Lower lobe of right lung (tissue), 2 donors: ENCODE results near the gene METTL24. TPM values are rescaled to one million over a fixed set of nuclear protein-coding genes. Genes with fewer than 3 reads are reported as not detected.

Experiments used
- ATAC-seq, 2 donors: fragments of 200-7000 bp; cut with Tn5 transposase; one replicate each; pipeline ENCODE4 v1.9.1; 2020 to 2022; ENCODE audit warnings: mild to moderate bottlenecking in 2 of 2, moderate library complexity in 2 of 2
- DNase-seq: peaks from one replicate; pipeline ENCODE4 v3.0.0-alpha.2; 2020
- H3K27ac ChIP-seq: fragments of 200-600 bp; one replicate; pipeline ENCODE4 v1.8.0; 2022
- H3K27me3 ChIP-seq: fragments of 200-600 bp; one replicate; pipeline ENCODE4 v1.8.0; 2022; ENCODE audit warnings: low read depth
- H3K36me3 ChIP-seq: fragments of 200-600 bp; one replicate; pipeline ENCODE4 v1.8.0; 2022; ENCODE audit warnings: mild to moderate bottlenecking
- H3K4me1 ChIP-seq: fragments of 200-600 bp; one replicate; pipeline ENCODE4 v1.8.0; 2022
- H3K4me3 ChIP-seq: fragments of 200-600 bp; one replicate; pipeline ENCODE4 v1.8.0; 2022; ENCODE audit warnings: mild to moderate bottlenecking
- H3K9me3 ChIP-seq: fragments of 200-600 bp; one replicate; pipeline ENCODE4 v1.8.0; 2022
- CTCF ChIP-seq: fragments of 200-600 bp; IDR thresholded peaks from one replicate; pipeline ENCODE4 v1.8.0; 2022; ENCODE audit warnings: antibody characterized with exemption, mild to moderate bottlenecking
- intact Hi-C: fragments of 100-400 bp; cut with DNase I; formaldehyde crosslinking; loops from one replicate; pipeline ENCODE4 v1.11.0; 2022
- total RNA-seq: library from RNA; stranded (reverse); fragmentation: NEBNext Ultra II Directional; extraction: Animal tissue kit (Norgen Biotek cat#: 25700); gene quantifications from one replicate; pipeline ENCODE4 v1.2.1, GENCODE V29; 2021
- donor health status: DM: no; HTN: yes; CAD: no; lungs with severe emphysema.

The METTL24 gene
- total RNA-seq, 1 donor from 2014 or later, result 2.8 TPM

GRCh38 chr6:110211753-110212152, 146.4 kb downstream of the METTL24 start:
- Histone ChIP-seq H3K4me1 (no peaks in the 10 kb centered on the region), H3K27ac (no peak overlapping the region), H3K36me3 (peaks cover 91% of the 10 kb centered on the region), H3K4me3 (no peak overlapping the region), H3K9me3 (no peaks in the 10 kb centered on the region), H3K27me3 (no peaks in the 10 kb centered on the region)
- intact Hi-C loops, result no loop called here
- ATAC-seq (no peak), DNase-seq (no peak)
- TF ChIP-seq CTCF, result no peak

GRCh38 chr6:110207652-110208051, 150.5 kb downstream of the METTL24 start:
- TF ChIP-seq CTCF, result no peak
- ATAC-seq (no peak), DNase-seq (no peak)
- no peak overlapping the region for H3K4me3 ChIP-seq
- H3K36me3 ChIP-seq, result peaks cover 50% of the 10 kb centered on the region
- no peaks in the 10 kb centered on the region for H3K9me3 ChIP-seq
- no peak overlapping the region for H3K27ac ChIP-seq
- intact Hi-C loops, result no loop called here
- H3K27me3 ChIP-seq, result no peaks in the 10 kb centered on the region
- H3K4me1 ChIP-seq, result no peaks in the 10 kb centered on the region

- ATAC-seq, result no peak
- H3K9me3 ChIP-seq, result no peaks in the 10 kb centered on the region
- no peak for DNase-seq
- no peak overlapping the region for H3K4me3 ChIP-seq
- H3K36me3 ChIP-seq, result peaks cover 6% of the 10 kb centered on the region
- no peaks in the 10 kb centered on the region for H3K4me1 ChIP-seq
- no peak overlapping the region for H3K27ac ChIP-seq
- no peak for TF ChIP-seq CTCF
- intact Hi-C loops, result no loop called here
- H3K27me3 ChIP-seq, result no peaks in the 10 kb centered on the region
These were observed 156.8 kb downstream of the METTL24 start for GRCh38 chr6:110201151-110201884.

- no peak for TF ChIP-seq CTCF
- no peaks in the 10 kb centered on the region for H3K27me3 ChIP-seq
- no peaks in the 10 kb centered on the region for H3K4me1 ChIP-seq
- intact Hi-C loops, result no loop called here
- ATAC-seq, result no peak
- no peaks in the 10 kb centered on the region for H3K9me3 ChIP-seq
- H3K4me3 ChIP-seq, result no peak overlapping the region
- DNase-seq, result no peak
- H3K36me3 ChIP-seq, result peaks cover 16% of the 10 kb centered on the region
- no peak overlapping the region for H3K27ac ChIP-seq
These were observed 159.6 kb downstream of the METTL24 start for GRCh38 chr6:110198561-110198960.

- Histone ChIP-seq H3K27ac (no peak overlapping the region), H3K4me3 (no peak overlapping the region), H3K4me1 (no peaks in the 10 kb centered on the region), H3K27me3 (no peaks in the 10 kb centered on the region), H3K9me3 (no peaks in the 10 kb centered on the region), H3K36me3 (peaks cover 17% of the 10 kb centered on the region)
- no peak for ATAC-seq
- intact Hi-C loops, result no loop called here
- TF ChIP-seq CTCF, result no peak
- no peak for DNase-seq
These were observed 161.3 kb downstream of the METTL24 start for GRCh38 chr6:110196874-110197273.
